K562 (cell line): Measurements from ENCODE around the gene CCDC141. TPM values are rescaled to one million over a fixed set of nuclear protein-coding genes. Genes with fewer than 3 reads are reported as not detected.

Source experiments
- ATAC-seq: fragments of 200-7000 bp; cut with Tn5 transposase; 3 replicates; pipeline ENCODE4 v1.9.1; 2020; ENCODE audit warnings: moderate library complexity
- BruUV-seq: library from RNA; stranded (reverse); fragments of 400-500 nt; replicated peaks from 2 replicates; lab custom pipeline; 2021; lab: Mats Ljungman, UMichigan
- CTCF ChIA-PET: fragments of 300-600 bp; formaldehyde crosslinking; extraction: SDS; loops from one replicate; lab custom pipeline; 2021; ENCODE audit warnings: low intra/inter-chr PET ratio; lab: Yijun Ruan, JAX
- POLR2A ChIA-PET: fragments of 300-600, 350-650 bp; sonication (Branson Sonifier 250); formaldehyde crosslinking; extraction: SDS; loops from one replicate; lab custom pipeline; 2021; ENCODE audit warnings: antibody characterized with exemption, inconsistent platforms; lab: Yijun Ruan, JAX
- DNase-seq, 4 experiments: peaks; one replicate each; pipeline versions ENCODE4 v3.0.0 to v3.0.0-alpha.2; 2011 to 2018; ENCODE audit warnings: low spot score in 3 of 4, mixed read lengths in 3 of 4; ENCODE audit errors: extremely low read depth in 1 of 4
- FAIRE-seq: peaks from 2 replicates; lab custom pipeline; 2011; peaks lifted over from hg19 to GRCh38; lab: Jason Lieb, UNC
- H2AFZ ChIP-seq: 2 replicates; pipeline ENCODE4 v1.6.0; 2011; ENCODE audit warnings: low read depth, low read length, control low read depth, inconsistent platforms
- H3K27ac ChIP-seq: fragments of 200-600 bp; 3 replicates; pipeline ENCODE4 v1.8.0; 2011; ENCODE audit warnings: low read depth, mild to moderate bottlenecking, control low read depth, inconsistent platforms, low read length, moderate library complexity, mixed read lengths; ENCODE audit errors: extremely low read depth
- H3K27me3 ChIP-seq, 2 experiments: fragments of 300-600 bp in 1 of 2; 2 replicates in 1 of 2; 3 replicates in 1 of 2; pipeline versions ENCODE4 v1.6.0 to v1.8.0; 2011; ENCODE audit warnings: inconsistent platforms in 2 of 2, low read length in 2 of 2, mild to moderate bottlenecking in 1 of 2, mixed read lengths in 1 of 2, moderate library complexity in 1 of 2; ENCODE audit not compliant: control insufficient read depth in 2 of 2, insufficient read depth in 2 of 2
- H3K36me3 ChIP-seq: fragments of 300-600 bp; 3 replicates; pipeline ENCODE4 v1.8.0; 2011; ENCODE audit warnings: mild to moderate bottlenecking, low read length, inconsistent platforms; ENCODE audit not compliant: control insufficient read depth, insufficient read depth
- H3K4me1 ChIP-seq, 2 experiments: fragments of 200-600 bp in 1 of 2; replicated peaks in 1 of 2; 2 replicates in 1 of 2; 3 replicates in 1 of 2; pipeline versions ENCODE4 v1.5.1 to v1.8.0; 2011; ENCODE audit warnings: inconsistent platforms in 2 of 2, low read length in 2 of 2, mild to moderate bottlenecking in 1 of 2, mixed read lengths in 1 of 2, moderate library complexity in 1 of 2; ENCODE audit not compliant: control insufficient read depth in 2 of 2, insufficient read depth in 2 of 2
- H3K4me2 ChIP-seq: 2 replicates; pipeline ENCODE4 v1.6.1; 2011; ENCODE audit warnings: low read length, control low read depth, inconsistent platforms, mixed read lengths; ENCODE audit not compliant: insufficient read depth
- H3K4me3 ChIP-seq: fragments of 200-600 bp; sonication (generic), shearing (Covaris generic); 2 replicates; pipeline ENCODE4 v1.5.1; 2016; ENCODE audit warnings: control low read depth, inconsistent platforms
- H3K79me2 ChIP-seq: fragments of 200-600 bp; 3 replicates; pipeline ENCODE4 v1.8.0; 2011; ENCODE audit warnings: low read length, inconsistent platforms; ENCODE audit not compliant: control insufficient read depth, insufficient read depth
- H3K9ac ChIP-seq, 2 experiments: 2 replicates each; pipeline versions ENCODE4 v1.6.0 to v1.6.1; 2011; ENCODE audit warnings: low read depth in 2 of 2, low read length in 2 of 2, control low read depth in 1 of 2, inconsistent platforms in 1 of 2, mild to moderate bottlenecking in 1 of 2, mixed read lengths in 1 of 2; ENCODE audit not compliant: insufficient read depth in 1 of 2
- H3K9me1 ChIP-seq: one replicate; pipeline ENCODE4 v1.6.0; 2011; ENCODE audit warnings: inconsistent platforms, mild to moderate bottlenecking, low read length, moderate library complexity; ENCODE audit not compliant: control insufficient read depth, insufficient read depth
- H3K9me3 ChIP-seq: replicated peaks from 2 replicates; pipeline ENCODE4 v1.5.1; 2011; ENCODE audit warnings: low read depth, low read length, inconsistent platforms; ENCODE audit not compliant: control insufficient read depth, insufficient read depth
- H4K20me1 ChIP-seq: replicated peaks from 2 replicates; pipeline ENCODE4 v1.6.1; 2011; ENCODE audit warnings: low read length, inconsistent platforms, mixed read lengths; ENCODE audit not compliant: control insufficient read depth, insufficient read depth
- ATF1 ChIP-seq, 2 experiments: fragments of 450-650 bp in 1 of 2; IDR thresholded peaks; 2 replicates each; pipeline ENCODE4 v1.6.1; 2016; ENCODE audit warnings: missing compliant biosample characterization in 1 of 2, missing genetic modification characterization in 1 of 2
- ATF2 ChIP-seq: sonication (generic); formaldehyde crosslinking; IDR thresholded peaks from 2 replicates; pipeline ENCODE4 v1.8.1; 2022; ENCODE audit warnings: missing genetic modification reagents
- DMBX1 ChIP-seq: fragments of 250-450 bp; sonication (Bioruptor Pico); IDR thresholded peaks from 2 replicates; pipeline ENCODE4 v1.8.0; 2022; ENCODE audit warnings: inconsistent platforms, mild to moderate bottlenecking, moderate library complexity, borderline replicate concordance
- PHB ChIP-seq: fragments of 250-450 bp; sonication (Bioruptor Pico); IDR thresholded peaks from 2 replicates; pipeline ENCODE4 v1.5.0; 2021
- PHF20 ChIP-seq: fragments of 450-650 bp; IDR thresholded peaks from 2 replicates; pipeline ENCODE4 v1.6.1; 2018; ENCODE audit not compliant: partially characterized antibody
- PHF21A ChIP-seq: fragments of 450-650 bp; IDR thresholded peaks from 2 replicates; pipeline ENCODE4 v1.6.1; 2017; ENCODE audit warnings: low read depth, borderline replicate concordance
- SIX5 ChIP-seq, 2 experiments: IDR thresholded peaks; 2 replicates each; pipeline ENCODE4 v1.6.1; 2011; ENCODE audit warnings: low read length in 2 of 2, borderline replicate concordance in 1 of 2, low read depth in 1 of 2, mild to moderate bottlenecking in 1 of 2, moderate library complexity in 1 of 2; ENCODE audit not compliant: insufficient read depth in 1 of 2
- SRF ChIP-seq, 2 experiments: fragments of 250-450, 450-650 bp in 1 of 2; sonication (Bioruptor Pico) in 1 of 2; sonication (generic) in 1 of 2; formaldehyde crosslinking; IDR thresholded peaks; 2 replicates each; pipeline versions ENCODE4 v1.5.0 to v1.5.1; 2020 to 2022; ENCODE audit warnings: mild to moderate bottlenecking in 1 of 2, missing genetic modification reagents in 1 of 2
- SUPT5H ChIP-seq: fragments of 450-650 bp; IDR thresholded peaks from 2 replicates; pipeline ENCODE4 v1.6.1; 2016
- TFE3 ChIP-seq: fragments of 450-650 bp; formaldehyde crosslinking; IDR thresholded peaks from 2 replicates; pipeline ENCODE4 v1.4.0; 2020; ENCODE audit warnings: mild to moderate bottlenecking, mixed read lengths
- ZNF408 ChIP-seq: fragments of 250-450 bp; sonication (Bioruptor Pico); IDR thresholded peaks from 2 replicates; pipeline ENCODE4 v1.4.0; 2020; ENCODE audit warnings: low read depth, mild to moderate bottlenecking, moderate library complexity
- ZNF764 ChIP-seq: fragments of 250-450 bp; sonication (Bioruptor Pico); IDR thresholded peaks from 2 replicates; pipeline ENCODE4 v1.4.0; 2020; ENCODE audit warnings: low read depth, mild to moderate bottlenecking, moderate library complexity
- WGBS: fragments of 100-300 bp; shearing (Covaris generic); methylation state at CpG from one replicate; pipeline ENCODE4 v1.1.6; 2016; ENCODE audit warnings: low coverage, mixed read lengths; ENCODE audit not compliant: insufficient coverage; ENCODE audit errors: missing lambda C conversion rate; 5-methylcytosine and 5-hydroxymethylcytosine counted together
- in situ Hi-C: fragments of 300-500 bp; cut with MboI; formaldehyde crosslinking; loops from 4 replicates; pipeline ENCODE4 v1.15.0; 2018; ENCODE audit warnings: inconsistent platforms, mixed read lengths
- intact Hi-C: fragments of 100-400 bp; cut with micrococcal nuclease; formaldehyde crosslinking; loops from 2 replicates; pipeline ENCODE4 v1.14.2; 2022
- polyA plus RNA-seq, 8 experiments: library from polyadenylated mRNA; depleted of rRNA in 4 of 8; stranded (reverse) in 5 of 8; unstranded in 3 of 8; fragments of >200 nt; fragmentation: Nextera tagmentation in 2 of 8; fragmentation: Illumina TruSeq in 1 of 8; extraction: Ambion mirVana in 2 of 8; extraction: Trizol in 1 of 8; gene quantifications; 2 replicates each; pipeline versions ENCODE4 v1.2.1 to v1.2.3, GENCODE V29; 2011 to 2014; ENCODE audit warnings: inconsistent platforms in 1 of 8, missing spikeins in 1 of 8
- total RNA-seq, 7 experiments: library from RNA; depleted of rRNA in 6 of 7; stranded (reverse); fragments of >200 nt in 6 of 7; fragmentation: Illumina TruSeq in 2 of 7; extraction: Trizol in 2 of 7; gene quantifications; 2 replicates each; pipeline versions ENCODE4 v1.2.1 to v1.2.3, GENCODE V29; 2011 to 2021; ENCODE audit warnings: low replicate concordance in 1 of 7
- TF ChIP-seq, protein P1 (sequence below): fragments of 250-450 bp; sonication (Bioruptor Pico); IDR thresholded peaks from 2 replicates; pipeline ENCODE4 v1.4.0; 2020; ENCODE audit warnings: mild to moderate bottlenecking, moderate library complexity

Gene CCDC141
- total and polyA plus RNA-seq, 9 of the 15 experiments (the other 6 are each of a cell fraction or from before 2014, with no cell fraction given): 0.09 TPM; not detected in 8

DNA sequence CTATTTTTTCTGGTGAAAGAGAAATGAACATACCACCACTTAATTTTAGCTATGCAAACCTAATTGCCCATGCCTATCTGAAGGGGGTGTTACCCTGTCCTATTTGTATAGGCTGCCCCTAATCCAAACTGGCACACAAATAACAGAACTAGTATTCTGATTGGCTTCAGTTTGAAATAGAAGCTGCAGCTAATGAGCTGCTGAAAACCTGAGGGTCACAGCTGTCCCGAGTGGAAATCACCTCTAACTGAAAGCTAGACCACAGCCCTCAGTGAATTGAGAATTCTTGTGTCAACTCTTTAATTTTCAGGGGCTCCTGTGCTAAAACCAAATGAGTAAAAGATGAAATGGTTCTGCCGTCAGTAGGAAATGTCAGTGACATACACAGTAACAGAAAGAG, 28.7 kb downstream of the CCDC141 start:
- in situ Hi-C loops: no loop called here
- TF ChIP-seq TFE3 (CRISPR knock-in tag): no peak
- no peak for TF ChIP-seq PHB (CRISPR knock-in tag)
- TF ChIP-seq ATF1 (CRISPR knock-in tag; IDR thresholded peaks at IDR 0.05): no peak
- no peak for TF ChIP-seq ATF1 (tag; IDR thresholded peaks at IDR 0.05)
- TF ChIP-seq SUPT5H: no peak
- no peak for TF ChIP-seq ZNF764 (CRISPR knock-in tag)
- TF ChIP-seq PHF21A: no peak
- TF ChIP-seq SRF (CRISPR knock-in tag; IDR thresholded peaks at IDR 0.05): no peak
- TF ChIP-seq ATF2 (CRISPR knock-in tag): no peak
- TF ChIP-seq ZNF408 (CRISPR knock-in tag): no peak
- no peak for TF ChIP-seq PHF20
- TF ChIP-seq, protein P1, sequence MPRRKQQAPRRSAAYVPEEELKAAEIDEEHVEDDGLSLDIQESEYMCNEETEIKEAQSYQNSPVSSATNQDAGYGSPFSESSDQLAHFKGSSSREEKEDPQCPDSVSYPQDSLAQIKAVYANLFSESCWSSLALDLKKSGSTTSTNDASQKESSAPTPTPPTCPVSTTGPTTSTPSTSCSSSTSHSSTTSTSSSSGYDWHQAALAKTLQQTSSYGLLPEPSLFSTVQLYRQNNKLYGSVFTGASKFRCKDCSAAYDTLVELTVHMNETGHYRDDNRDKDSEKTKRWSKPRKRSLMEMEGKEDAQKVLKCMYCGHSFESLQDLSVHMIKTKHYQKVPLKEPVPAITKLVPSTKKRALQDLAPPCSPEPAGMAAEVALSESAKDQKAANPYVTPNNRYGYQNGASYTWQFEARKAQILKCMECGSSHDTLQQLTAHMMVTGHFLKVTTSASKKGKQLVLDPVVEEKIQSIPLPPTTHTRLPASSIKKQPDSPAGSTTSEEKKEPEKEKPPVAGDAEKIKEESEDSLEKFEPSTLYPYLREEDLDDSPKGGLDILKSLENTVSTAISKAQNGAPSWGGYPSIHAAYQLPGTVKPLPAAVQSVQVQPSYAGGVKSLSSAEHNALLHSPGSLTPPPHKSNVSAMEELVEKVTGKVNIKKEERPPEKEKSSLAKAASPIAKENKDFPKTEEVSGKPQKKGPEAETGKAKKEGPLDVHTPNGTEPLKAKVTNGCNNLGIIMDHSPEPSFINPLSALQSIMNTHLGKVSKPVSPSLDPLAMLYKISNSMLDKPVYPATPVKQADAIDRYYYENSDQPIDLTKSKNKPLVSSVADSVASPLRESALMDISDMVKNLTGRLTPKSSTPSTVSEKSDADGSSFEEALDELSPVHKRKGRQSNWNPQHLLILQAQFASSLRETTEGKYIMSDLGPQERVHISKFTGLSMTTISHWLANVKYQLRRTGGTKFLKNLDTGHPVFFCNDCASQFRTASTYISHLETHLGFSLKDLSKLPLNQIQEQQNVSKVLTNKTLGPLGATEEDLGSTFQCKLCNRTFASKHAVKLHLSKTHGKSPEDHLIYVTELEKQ (CRISPR knock-in tag): no peak
- no peak for TF ChIP-seq SIX5 (IDR thresholded peaks at IDR 0.05; ENCODE audit: borderline replicate concordance in 1 of 2, insufficient read depth in 1 of 2, low read depth in 1 of 2, low read length in 2 of 2)
- no peak for TF ChIP-seq DMBX1 (CRISPR knock-in tag)
- BruUV-seq: no TSS peak
- 0% methylated on average over 2 of the region's 2 CpGs for WGBS
- no peak overlapping the region for H2AFZ ChIP-seq
- H3K9ac ChIP-seq: no peak overlapping the region
- DNase-seq (no peak), FAIRE-seq (no peak), ATAC-seq (no peak)
- no peaks in the 10 kb centered on the region for H3K36me3 ChIP-seq
- no peaks in the 10 kb centered on the region for H3K27me3 ChIP-seq
- intact Hi-C loops: no loop called here
- H3K4me1 ChIP-seq: no peaks in the 10 kb centered on the region
- ChIA-PET POLR2A (no interaction called here), CTCF (no interaction called here)
- no peak overlapping the region for H3K27ac ChIP-seq
- no peaks in the 10 kb centered on the region for H3K79me2 ChIP-seq
- H3K4me2 ChIP-seq: no peak overlapping the region
- no peaks in the 10 kb centered on the region for H3K9me1 ChIP-seq
- H3K4me3 ChIP-seq: no peak overlapping the region
- H3K9me3 ChIP-seq: no peaks in the 10 kb centered on the region
- no peaks in the 10 kb centered on the region for H4K20me1 ChIP-seq
